Measurements from ENCODE around the gene FAM185A. TPM values are rescaled to one million over a fixed set of nuclear protein-coding genes. Genes with fewer than 3 reads are reported as not detected.
A peak's percentile ranks its signal among the peaks of the same experiment; 100 is the strongest.
"Not testable (repeated sequence)": the region's sequence is repeated elsewhere in the genome, so short reads cannot be mapped to it uniquely, and the experiment has no call there.

Gene FAM185A
- total RNA-seq, 2 experiments from 2014 or later: 5.3 to 6.3 TPM

DNA sequence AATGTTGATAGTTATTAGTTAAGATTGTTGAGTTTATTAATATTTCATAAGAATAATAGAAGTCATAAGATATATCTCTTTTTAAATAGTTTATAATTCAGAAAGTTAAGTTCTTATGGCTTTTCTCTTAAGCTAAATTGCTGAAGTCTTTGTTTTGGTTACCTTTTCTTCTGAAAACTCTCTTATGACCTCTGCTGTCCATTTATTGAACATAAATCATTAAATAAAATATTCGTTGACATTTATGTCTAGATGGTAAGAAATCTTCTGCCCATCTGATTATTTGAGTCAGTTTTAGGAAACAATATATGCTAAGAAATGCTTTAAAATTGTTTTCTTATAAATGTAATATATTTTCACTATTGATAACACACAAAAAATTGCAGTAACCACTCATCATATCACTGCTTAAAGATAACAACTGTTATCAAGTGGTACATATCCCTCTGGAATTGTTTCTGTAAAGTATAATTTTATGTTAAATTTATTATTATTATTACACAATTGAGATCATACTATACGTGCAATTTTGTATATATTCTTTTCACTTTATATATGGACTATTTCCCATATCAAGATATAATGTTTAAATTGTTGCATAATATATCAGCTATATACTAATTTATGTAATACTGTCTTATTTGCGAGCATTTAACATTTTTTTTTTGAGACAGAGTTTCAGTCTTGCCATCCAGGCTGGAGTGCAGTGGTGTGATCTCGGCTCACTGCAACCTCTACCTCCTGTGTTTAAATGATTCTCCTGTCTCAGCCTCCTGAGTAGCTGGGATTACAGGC is 3.1 kb upstream of the FAM185A start:
- H3K9me3 Mint-ChIP-seq; DNase-seq; H3K4me1 Mint-ChIP-seq (ENCODE audit: low read depth); CTCF ChIA-PET; H3K27me3 Mint-ChIP-seq (ENCODE audit: low read depth); H3K4me3 Mint-ChIP-seq; H3K36me3 Mint-ChIP-seq (ENCODE audit: low read depth); H3K27ac Mint-ChIP-seq: not testable (repeated sequence)
- intact Hi-C loops (cut with micrococcal nuclease): loop anchor here (5.0 kb wide), 2 partner anchors 283 to 552 kb away; partner anchors contain the start of genes ALKBH4, LRWD1 and PMPCB

DNA sequence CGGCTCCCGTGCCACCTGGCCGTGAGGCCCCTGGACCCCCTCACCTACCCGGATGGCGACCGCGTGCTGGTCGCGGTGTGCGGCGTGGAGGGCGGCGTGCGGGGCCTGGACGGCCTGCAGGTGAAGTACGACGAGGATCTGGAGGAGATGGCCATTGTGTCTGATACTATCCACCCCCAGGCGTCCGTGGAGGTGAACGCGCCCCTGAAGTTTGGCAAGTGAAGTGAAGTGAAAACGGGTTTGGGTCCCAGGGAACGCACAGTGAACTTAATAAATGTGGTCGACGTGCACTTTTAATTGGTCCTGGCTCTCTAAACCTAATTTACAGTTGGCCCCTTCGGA is 617 bp downstream of the FAM185A start:
- intact Hi-C loops (cut with micrococcal nuclease): loop anchor here (2.0 to 5.0 kb wide), 3 partner anchors 287 to 595 kb away; partner anchors contain the start of genes ALKBH4, DNAJC2, LRWD1 and PMPCB
- H3K36me3 Mint-ChIP-seq (ENCODE audit: low read depth); CTCF ChIA-PET; H3K9me3 Mint-ChIP-seq; DNase-seq; H3K27me3 Mint-ChIP-seq (ENCODE audit: low read depth); H3K27ac Mint-ChIP-seq: not testable (repeated sequence)
- H3K4me3 Mint-ChIP-seq: peak overlapping the region; percentile 81
- H3K4me1 Mint-ChIP-seq (ENCODE audit: low read depth): peaks cover 13% of the 10 kb centered on the region

GRCh38 chr7:102758227-102758626 is 9.4 kb downstream of the FAM185A start:
- DNase-seq: not testable (repeated sequence)

GRCh38 chr7:102759934-102760333 is 11.1 kb downstream of the FAM185A start:
- H3K27ac Mint-ChIP-seq; H3K36me3 Mint-ChIP-seq (ENCODE audit: low read depth); H3K9me3 Mint-ChIP-seq; H3K4me1 Mint-ChIP-seq (ENCODE audit: low read depth); H3K4me3 Mint-ChIP-seq; CTCF ChIA-PET; intact Hi-C loops (cut with micrococcal nuclease); DNase-seq; H3K27me3 Mint-ChIP-seq (ENCODE audit: low read depth): not testable (repeated sequence)

More at GRCh38 chr7:102758227-102758626, 9.4 kb downstream of the FAM185A start:
- H3K36me3 Mint-ChIP-seq (ENCODE audit: low read depth); H3K27ac Mint-ChIP-seq; H3K4me3 Mint-ChIP-seq; intact Hi-C loops (cut with micrococcal nuclease); H3K27me3 Mint-ChIP-seq (ENCODE audit: low read depth); H3K9me3 Mint-ChIP-seq; H3K4me1 Mint-ChIP-seq (ENCODE audit: low read depth): not testable (repeated sequence)
- CTCF ChIA-PET: interaction anchor here (0.6 to 0.7 kb wide), 2 partner anchors 323 to 639 kb away, joined by 3 read pairs; no protein-coding TSS in a partner anchor

GRCh38 chr7:102761234-102761633 is 12.4 kb downstream of the FAM185A start:
- H3K9me3 Mint-ChIP-seq; CTCF ChIA-PET; H3K4me1 Mint-ChIP-seq (ENCODE audit: low read depth); intact Hi-C loops (cut with micrococcal nuclease); H3K27me3 Mint-ChIP-seq (ENCODE audit: low read depth); H3K27ac Mint-ChIP-seq; H3K4me3 Mint-ChIP-seq; H3K36me3 Mint-ChIP-seq (ENCODE audit: low read depth); DNase-seq: not testable (repeated sequence)

GRCh38 chr7:102763295-102763905 is 14.6 kb downstream of the FAM185A start:
- H3K27me3 Mint-ChIP-seq (ENCODE audit: low read depth); DNase-seq; CTCF ChIA-PET; H3K9me3 Mint-ChIP-seq; H3K27ac Mint-ChIP-seq; intact Hi-C loops (cut with micrococcal nuclease); H3K4me3 Mint-ChIP-seq; H3K36me3 Mint-ChIP-seq (ENCODE audit: low read depth); H3K4me1 Mint-ChIP-seq (ENCODE audit: low read depth): not testable (repeated sequence)

GRCh38 chr7:102769657-102770192 is 20.9 kb downstream of the FAM185A start:
- H3K4me1 Mint-ChIP-seq (ENCODE audit: low read depth); intact Hi-C loops (cut with micrococcal nuclease); H3K27me3 Mint-ChIP-seq (ENCODE audit: low read depth); DNase-seq; CTCF ChIA-PET; H3K9me3 Mint-ChIP-seq; H3K36me3 Mint-ChIP-seq (ENCODE audit: low read depth); H3K4me3 Mint-ChIP-seq; H3K27ac Mint-ChIP-seq: not testable (repeated sequence)

GRCh38 chr7:102770467-102770866 is 21.7 kb downstream of the FAM185A start:
- H3K9me3 Mint-ChIP-seq; H3K27me3 Mint-ChIP-seq (ENCODE audit: low read depth); intact Hi-C loops (cut with micrococcal nuclease); H3K4me3 Mint-ChIP-seq; H3K36me3 Mint-ChIP-seq (ENCODE audit: low read depth); DNase-seq; H3K4me1 Mint-ChIP-seq (ENCODE audit: low read depth); CTCF ChIA-PET; H3K27ac Mint-ChIP-seq: not testable (repeated sequence)

DNA sequence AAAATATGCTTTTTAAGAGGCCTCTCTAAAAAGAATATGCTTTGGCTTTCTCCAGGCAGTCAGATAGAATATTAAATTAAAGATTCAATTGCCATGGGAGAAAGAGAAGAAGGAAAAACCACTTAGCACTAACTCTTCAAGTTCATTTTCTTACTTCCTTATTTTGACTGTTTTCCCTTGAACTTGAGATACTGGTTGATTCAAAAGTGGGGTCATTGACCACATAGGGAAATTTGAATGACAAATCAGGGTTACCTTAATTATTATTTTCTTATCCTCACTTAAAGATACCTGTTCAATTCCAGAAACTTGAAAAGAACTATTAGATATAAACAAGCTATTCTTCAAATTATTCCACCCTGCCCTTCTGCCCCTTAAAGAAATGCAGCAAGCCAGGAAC is 27.4 kb downstream of the FAM185A start:
- H3K36me3 Mint-ChIP-seq (ENCODE audit: low read depth); intact Hi-C loops (cut with micrococcal nuclease); H3K4me1 Mint-ChIP-seq (ENCODE audit: low read depth); H3K27me3 Mint-ChIP-seq (ENCODE audit: low read depth); H3K27ac Mint-ChIP-seq; CTCF ChIA-PET; DNase-seq; H3K4me3 Mint-ChIP-seq; H3K9me3 Mint-ChIP-seq: not testable (repeated sequence)

- H3K4me3 Mint-ChIP-seq; CTCF ChIA-PET; H3K27me3 Mint-ChIP-seq (ENCODE audit: low read depth); intact Hi-C loops (cut with micrococcal nuclease); DNase-seq; H3K9me3 Mint-ChIP-seq; H3K27ac Mint-ChIP-seq; H3K4me1 Mint-ChIP-seq (ENCODE audit: low read depth): not testable (repeated sequence)
- H3K36me3 Mint-ChIP-seq (ENCODE audit: low read depth): peaks cover 10% of the 10 kb centered on the region
Measured at GRCh38 chr7:102778663-102779062, 29.9 kb downstream of the FAM185A start.

- CTCF ChIA-PET; H3K4me3 Mint-ChIP-seq; H3K9me3 Mint-ChIP-seq; DNase-seq; H3K4me1 Mint-ChIP-seq (ENCODE audit: low read depth); intact Hi-C loops (cut with micrococcal nuclease); H3K27me3 Mint-ChIP-seq (ENCODE audit: low read depth); H3K27ac Mint-ChIP-seq: not testable (repeated sequence)
- H3K36me3 Mint-ChIP-seq (ENCODE audit: low read depth): peaks cover 10% of the 10 kb centered on the region
Measured at GRCh38 chr7:102780926-102781325, 32.1 kb downstream of the FAM185A start.

DNA sequence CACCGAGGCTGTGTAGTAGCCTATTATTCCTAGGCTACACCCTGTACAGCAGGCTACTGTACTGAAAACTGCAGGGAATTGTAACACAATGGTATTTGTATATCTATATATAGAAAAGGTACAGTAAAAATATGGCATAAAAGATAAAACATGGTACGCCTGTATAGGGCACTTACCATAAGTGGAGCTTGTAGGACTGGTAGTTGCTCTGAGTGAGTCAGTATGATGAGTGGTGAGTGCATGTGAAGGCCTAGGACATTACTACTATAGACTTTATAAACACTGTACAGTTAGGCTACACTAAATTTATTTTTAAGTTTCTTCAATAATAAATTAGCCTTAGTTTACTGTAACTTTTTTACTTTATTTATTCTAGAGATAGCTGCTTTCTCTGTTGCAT is 40.0 kb downstream of the FAM185A start:
- H3K27ac Mint-ChIP-seq; H3K9me3 Mint-ChIP-seq; H3K27me3 Mint-ChIP-seq (ENCODE audit: low read depth); H3K36me3 Mint-ChIP-seq (ENCODE audit: low read depth); H3K4me1 Mint-ChIP-seq (ENCODE audit: low read depth); H3K4me3 Mint-ChIP-seq; intact Hi-C loops (cut with micrococcal nuclease); CTCF ChIA-PET; DNase-seq: not testable (repeated sequence)
